CD8-positive, alpha-beta memory T cell (primary cell): ENCODE results near the gene MRPL38. TPM values are rescaled to one million over a fixed set of nuclear protein-coding genes. Genes with fewer than 3 reads are reported as not detected.

Experiments
- polyA plus RNA-seq: library from polyadenylated mRNA; unstranded; fragments of 300-500 nt; fragmentation: Illumina TruSeq; gene quantifications from one replicate; pipeline ENCODE4 v1.2.3, GENCODE V29; 2021
- total RNA-seq, 2 experiments: library from RNA; stranded (reverse); gene quantifications; one replicate each; pipeline ENCODE4 v1.2.3, GENCODE V29; 2021

MRPL38 gene
- total and polyA plus RNA-seq, 3 experiments from 2014 or later, result 73.1 to 180 (median 171) TPM

Other genes with a start within 250 kb of the MRPL38 start
- gene RECQL5, start 237.7 kb downstream of the MRPL38 start, total RNA-seq, result 10 to 100 TPM; 28.5 to 30.3 TPM
- 16.0 TPM for gene RECQL5, start 237.7 kb downstream of the MRPL38 start, polyA plus RNA-seq
- gene SAP30BP, start 237.5 kb downstream of the MRPL38 start, total RNA-seq, result 100 to 1,000 TPM in 1 of 2 experiments, 10 to 100 TPM in 1; 98.0 to 111 TPM
- gene SAP30BP, start 237.5 kb downstream of the MRPL38 start, polyA plus RNA-seq, result 87.5 TPM
- 1 to 10 TPM; 1.8 to 2.1 TPM for gene ITGB4, start 183.4 kb downstream of the MRPL38 start, total RNA-seq
- gene ITGB4, start 183.4 kb downstream of the MRPL38 start, polyA plus RNA-seq, result 1.5 TPM
- 10 to 100 TPM; 33.2 to 39.7 TPM for gene GALK1, start 139.7 kb downstream of the MRPL38 start, total RNA-seq
- gene GALK1, start 139.7 kb downstream of the MRPL38 start, polyA plus RNA-seq, result 19.7 TPM
- 10 to 100 TPM; 24.4 to 29.3 TPM for gene UNK, start 120.1 kb downstream of the MRPL38 start, total RNA-seq
- gene UNK, start 120.1 kb downstream of the MRPL38 start, polyA plus RNA-seq, result 32.8 TPM
- 100 to 1,000 TPM; 143 to 154 TPM for gene UNC13D, start 60.5 kb downstream of the MRPL38 start, total RNA-seq
- 90.3 TPM for gene UNC13D, start 60.5 kb downstream of the MRPL38 start, polyA plus RNA-seq
- 10 to 100 TPM; 47.5 to 53.2 TPM for gene WBP2, start 49.5 kb downstream of the MRPL38 start, total RNA-seq
- gene WBP2, start 49.5 kb downstream of the MRPL38 start, polyA plus RNA-seq, result 129 TPM
- 10 to 100 TPM; 12.6 to 14.1 TPM for gene TRIM47, start 26.3 kb downstream of the MRPL38 start, total RNA-seq
- gene TRIM47, start 26.3 kb downstream of the MRPL38 start, polyA plus RNA-seq, result 17.6 TPM
- gene TRIM65, start 7.9 kb downstream of the MRPL38 start, total RNA-seq, result 10 to 100 TPM; 34.9 to 35.4 TPM
- gene TRIM65, start 7.9 kb downstream of the MRPL38 start, polyA plus RNA-seq, result 28.1 TPM
- gene FBF1, start 36.2 kb upstream of the MRPL38 start, total RNA-seq, result 10 to 100 TPM; 22.6 to 23.8 TPM
- 5.7 TPM for gene FBF1, start 36.2 kb upstream of the MRPL38 start, polyA plus RNA-seq
- 10 to 100 TPM; 35.1 to 36.1 TPM for gene ACOX1, start 74.3 kb upstream of the MRPL38 start, total RNA-seq
- 15.8 TPM for gene ACOX1, start 74.3 kb upstream of the MRPL38 start, polyA plus RNA-seq
- gene TEN1, start 74.4 kb upstream of the MRPL38 start, total RNA-seq, result 10 to 100 TPM; 15.9 to 17.3 TPM
- 21.0 TPM for gene TEN1, start 74.4 kb upstream of the MRPL38 start, polyA plus RNA-seq
- gene CDK3, start 96.0 kb upstream of the MRPL38 start, total RNA-seq, result 1 to 10 TPM; 5.0 to 5.5 TPM
- not detected for gene CDK3, start 96.0 kb upstream of the MRPL38 start, polyA plus RNA-seq
- gene EVPL, start 122.4 kb upstream of the MRPL38 start, total RNA-seq, result under 1 TPM; 0.07 to 0.11 TPM
- gene EVPL, start 122.4 kb upstream of the MRPL38 start, polyA plus RNA-seq, result not detected
- 100 to 1,000 TPM; 120 to 123 TPM for gene SRP68, start 167.6 kb upstream of the MRPL38 start, total RNA-seq
- 80.4 TPM for gene SRP68, start 167.6 kb upstream of the MRPL38 start, polyA plus RNA-seq
- 1 to 10 TPM; 2.7 to 3.1 TPM for gene GALR2, start 169.9 kb upstream of the MRPL38 start, total RNA-seq
- gene GALR2, start 169.9 kb upstream of the MRPL38 start, polyA plus RNA-seq, result not detected
- gene ZACN, start 174.3 kb upstream of the MRPL38 start, total RNA-seq, result 1 to 10 TPM; 2.8 to 3.0 TPM
- 4.1 TPM for gene ZACN, start 174.3 kb upstream of the MRPL38 start, polyA plus RNA-seq
- 100 to 1,000 TPM; 105 to 109 TPM for gene EXOC7, start 198.9 kb upstream of the MRPL38 start, total RNA-seq
- 69.3 TPM for gene EXOC7, start 198.9 kb upstream of the MRPL38 start, polyA plus RNA-seq
- under 1 TPM; 0.64 to 0.94 TPM for gene FOXJ1, start 236.4 kb upstream of the MRPL38 start, total RNA-seq
- gene FOXJ1, start 236.4 kb upstream of the MRPL38 start, polyA plus RNA-seq, result 0.68 TPM